Psoas muscle (tissue), 8 donors: ENCODE measurements around the gene COQ8A. TPM values are rescaled to one million over a fixed set of nuclear protein-coding genes. Genes with fewer than 3 reads are reported as not detected.

ENCODE experiments used
- ATAC-seq, 4 donors: fragments of 200-7000 bp; cut with Tn5 transposase; one replicate each; pipeline ENCODE4 v1.9.1; 2020; ENCODE audit warnings: moderate library complexity in 3 of 4, mild to moderate bottlenecking in 2 of 4
- DNase-seq, 2 donors: peaks; one replicate each; pipeline ENCODE4 v3.0.0-alpha.2; 2020
- H3K27ac ChIP-seq: fragments of 200-600 bp; one replicate; pipeline ENCODE4 v1.8.0; 2022
- H3K27me3 ChIP-seq, 3 donors: fragments of 200-600 bp in 1 of 3; one replicate each; pipeline versions ENCODE4 v1.6.1 to v1.8.0; 2013 to 2022; ENCODE audit warnings: low read length in 2 of 3, mild to moderate bottlenecking in 2 of 3, moderate library complexity in 1 of 3; ENCODE audit not compliant: insufficient read depth in 3 of 3
- H3K36me3 ChIP-seq, 2 donors: fragments of 200-600 bp in 1 of 2; one replicate each; pipeline versions ENCODE4 v1.6.1 to v1.8.0; 2013 to 2022; ENCODE audit warnings: low read depth in 1 of 2, mild to moderate bottlenecking in 1 of 2, moderate library complexity in 1 of 2; ENCODE audit not compliant: insufficient read depth in 1 of 2
- H3K4me1 ChIP-seq: fragments of 200-600 bp; one replicate; pipeline ENCODE4 v1.8.0; 2022
- H3K4me3 ChIP-seq: fragments of 200-600 bp; one replicate; pipeline ENCODE4 v1.8.0; 2022; ENCODE audit warnings: mild to moderate bottlenecking
- H3K9me3 ChIP-seq: fragments of 200-600 bp; one replicate; pipeline ENCODE4 v1.8.0; 2022
- WGBS, 3 donors: extraction: QIAGEN DNeasy Blood & Tissue Kit; methylation state at CpG; one replicate each; pipeline versions ENCODE4 v1.1.6 to v1.1.7; 2013; 5-methylcytosine and 5-hydroxymethylcytosine counted together
- intact Hi-C, 2 donors: fragments of 100-400 bp; cut with DNase I; formaldehyde crosslinking; loops; one replicate each; pipeline versions ENCODE4 v1.11.0 to v1.14.2; 2022
- polyA plus RNA-seq, 3 donors: library from polyadenylated mRNA; stranded (reverse); fragments of 200-250 nt; gene quantifications; one replicate each; pipeline ENCODE4 v1.2.3, GENCODE V29; 2013
- total RNA-seq, 4 donors: library from RNA; stranded (reverse); fragmentation: NEBNext Ultra II Directional in 2 of 4; extraction: Animal tissue kit (Norgen Biotek cat#: 25700) in 2 of 4; gene quantifications; one replicate each; pipeline versions ENCODE4 v1.2.1 to v1.2.4, GENCODE V29; 2021 to 2023
- TF ChIP-seq, protein P1 (sequence below): fragments of 200-600 bp; IDR thresholded peaks from one replicate; pipeline ENCODE4 v1.8.0; 2022; ENCODE audit warnings: antibody characterized with exemption
- donor health status: healthy with polysubstance abuse.
- donor health status: DM: no; HTN: no; CAD: no; lungs with moderate emphysema.
- donor health status: Bipolar disorder and iron deficiency.
- donor health status: healthy.
- donor health status: DM: yes; HTN: yes; CAD: no.
- donor health status: DM: no; HTN: no; CAD: no.
- donor health status: DM: no; HTN: no; CAD: no.
- donor health status: DM: yes; HTN: yes; CAD: no.

COQ8A gene
- total and polyA plus RNA-seq, 7 donors = 134 to 1,432 (median 726) TPM

GRCh38 chr1:226973898-226974543 lies 33.9 kb downstream of the COQ8A start:
- peaks cover 0 to 20% of the 10 kb centered on the region in 2 donors for H3K36me3 ChIP-seq
- 19 to 24% (median 21%) methylated on average over 11 of the region's 11 CpGs for WGBS, 3 donors
- ATAC-seq (peak; percentile 49 to 71 (median 62)), DNase-seq (peak; percentile 73 to 81)
- no peaks in the 10 kb centered on the region for H3K27me3 ChIP-seq
- peak overlapping the region; percentile 95 for H3K27ac ChIP-seq
- TF ChIP-seq, protein P1, sequence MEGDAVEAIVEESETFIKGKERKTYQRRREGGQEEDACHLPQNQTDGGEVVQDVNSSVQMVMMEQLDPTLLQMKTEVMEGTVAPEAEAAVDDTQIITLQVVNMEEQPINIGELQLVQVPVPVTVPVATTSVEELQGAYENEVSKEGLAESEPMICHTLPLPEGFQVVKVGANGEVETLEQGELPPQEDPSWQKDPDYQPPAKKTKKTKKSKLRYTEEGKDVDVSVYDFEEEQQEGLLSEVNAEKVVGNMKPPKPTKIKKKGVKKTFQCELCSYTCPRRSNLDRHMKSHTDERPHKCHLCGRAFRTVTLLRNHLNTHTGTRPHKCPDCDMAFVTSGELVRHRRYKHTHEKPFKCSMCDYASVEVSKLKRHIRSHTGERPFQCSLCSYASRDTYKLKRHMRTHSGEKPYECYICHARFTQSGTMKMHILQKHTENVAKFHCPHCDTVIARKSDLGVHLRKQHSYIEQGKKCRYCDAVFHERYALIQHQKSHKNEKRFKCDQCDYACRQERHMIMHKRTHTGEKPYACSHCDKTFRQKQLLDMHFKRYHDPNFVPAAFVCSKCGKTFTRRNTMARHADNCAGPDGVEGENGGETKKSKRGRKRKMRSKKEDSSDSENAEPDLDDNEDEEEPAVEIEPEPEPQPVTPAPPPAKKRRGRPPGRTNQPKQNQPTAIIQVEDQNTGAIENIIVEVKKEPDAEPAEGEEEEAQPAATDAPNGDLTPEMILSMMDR = no peak
- H3K4me1 ChIP-seq = peaks cover 68% of the 10 kb centered on the region
- peak overlapping the region; percentile 46 for H3K4me3 ChIP-seq
- intact Hi-C loops = loop anchor here in 1 of 2 donors (2.0 kb wide), 1 partner anchor 31 kb away; no protein-coding TSS in a partner anchor
- H3K9me3 ChIP-seq = peaks cover 6% of the 10 kb centered on the region

GRCh38 chr1:226974544-226975258 lies 34.6 kb downstream of the COQ8A start:
- ATAC-seq (peak; percentile 52 to 61 (median 60)), DNase-seq (peak; percentile 72 to 86)
- H3K9me3 ChIP-seq = peaks cover 6% of the 10 kb centered on the region
- WGBS, 3 donors = 23 to 31% (median 30%) methylated on average over 13 to 14 of the region's 14 CpGs
- H3K27ac ChIP-seq = peak overlapping the region; percentile 95
- H3K4me1 ChIP-seq = peaks cover 68% of the 10 kb centered on the region
- TF ChIP-seq, protein P1 = no peak
- peak overlapping the region; percentile 46 for H3K4me3 ChIP-seq
- H3K36me3 ChIP-seq = peaks cover 0 to 17% of the 10 kb centered on the region in 2 donors
- H3K27me3 ChIP-seq = no peaks in the 10 kb centered on the region
- intact Hi-C loops = no loop called here

- H3K4me1 ChIP-seq = peaks cover 69% of the 10 kb centered on the region
- intact Hi-C loops = no loop called here
- TF ChIP-seq, protein P1 = no peak
- H3K36me3 ChIP-seq = peaks cover 0 to 15% of the 10 kb centered on the region in 2 donors
- 51 to 57% (median 54%) methylated on average over 25 to 28 of the region's 32 CpGs for WGBS, 3 donors
- H3K4me3 ChIP-seq = peak overlapping the region; percentile 46
- ATAC-seq = peak in 3 of 4 donors; percentile 3 to 4 (median 3)
- peak overlapping the region; percentile 95 for H3K27ac ChIP-seq
- peaks cover 6% of the 10 kb centered on the region for H3K9me3 ChIP-seq
- DNase-seq = peak in 1 of 2 donors; percentile 58
- no peaks in the 10 kb centered on the region for H3K27me3 ChIP-seq
Observed at GRCh38 chr1:226975259-226976250, 35.5 kb downstream of the COQ8A start.

DNA sequence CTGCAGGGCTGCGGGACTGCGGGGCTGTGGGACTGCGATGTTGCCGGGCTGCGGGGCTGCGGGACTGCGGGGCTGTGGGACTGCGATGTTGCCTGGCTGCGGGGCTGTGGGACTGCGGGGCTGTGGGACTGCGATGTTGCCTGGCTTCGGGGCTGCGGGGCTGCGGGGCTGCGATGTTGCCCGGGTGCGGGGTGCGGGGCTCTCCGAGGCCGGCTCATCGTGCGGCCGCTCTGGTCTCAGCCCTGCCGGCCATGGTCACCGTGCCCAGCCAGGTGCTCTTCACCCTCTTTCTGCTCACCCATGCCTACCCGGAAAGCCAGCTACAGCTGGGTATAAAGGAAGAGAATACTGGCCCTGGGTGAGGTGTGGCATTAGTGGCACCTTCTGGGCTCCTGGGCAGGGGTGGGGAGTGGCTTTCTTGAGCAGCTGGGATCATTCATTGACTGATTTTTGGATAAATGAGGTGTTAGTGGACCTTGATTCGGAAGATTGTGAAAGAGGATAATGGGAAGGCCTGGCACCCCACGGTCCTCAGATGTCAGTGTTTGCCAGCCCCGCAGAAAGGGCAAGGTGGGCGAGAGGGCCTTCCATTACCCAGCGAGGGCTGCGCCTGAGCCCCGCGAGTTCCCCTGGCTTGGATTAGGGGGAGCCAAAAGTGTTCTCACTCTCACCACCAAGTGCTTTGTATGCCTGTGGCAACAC lies 36.3 kb downstream of the COQ8A start:
- DNase-seq (no peak), ATAC-seq (no peak)
- peaks cover 6% of the 10 kb centered on the region for H3K9me3 ChIP-seq
- H3K36me3 ChIP-seq = peaks cover 0 to 19% of the 10 kb centered on the region in 2 donors
- no peaks in the 10 kb centered on the region for H3K27me3 ChIP-seq
- peak overlapping the region; percentile 2 for H3K4me3 ChIP-seq
- 71 to 78% (median 74%) methylated on average over 30 to 34 of the region's 34 CpGs for WGBS, 3 donors
- TF ChIP-seq, protein P1 = no peak
- H3K4me1 ChIP-seq = peaks cover 78% of the 10 kb centered on the region
- intact Hi-C loops = no loop called here
- H3K27ac ChIP-seq = peak overlapping the region; percentile 74
